PC-3 (cell line): Measurements from ENCODE around the gene UBE2E2. TPM values are rescaled to one million over a fixed set of nuclear protein-coding genes. Genes with fewer than 3 reads are reported as not detected.

Source experiments
- ATAC-seq: fragments of 200-7000 bp; cut with Tn5 transposase; 2 replicates; pipeline ENCODE4 v1.9.1; 2020; ENCODE audit warnings: mild to moderate bottlenecking, moderate library complexity
- BruUV-seq: library from RNA; stranded (reverse); fragments of 400-500 nt; replicated peaks from 2 replicates; lab custom pipeline; 2021; lab: Mats Ljungman, UMichigan
- CTCF ChIA-PET: fragments of 300-600 bp; sonication (Branson Sonifier 250); formaldehyde crosslinking; loops from one replicate; lab custom pipeline; 2022; ENCODE audit warnings: antibody characterized with exemption; lab: Charles Lee
- POLR2A ChIA-PET: fragments of 300-600 bp; sonication (Branson Sonifier 250); formaldehyde crosslinking; loops from one replicate; lab custom pipeline; 2022; ENCODE audit warnings: antibody characterized with exemption; ENCODE audit not compliant: unreplicated experiment; lab: Charles Lee
- DNase-seq: peaks from one replicate; pipeline ENCODE4 v3.0.0-alpha.2; 2015
- H2AFZ ChIP-seq: fragments of 300-600 bp; sonication (generic); 2 replicates; pipeline ENCODE4 v1.6.0; 2016; ENCODE audit warnings: antibody characterized with exemption, low read length
- H3F3A ChIP-seq: fragments of 300-600 bp; sonication (generic); one replicate; pipeline ENCODE4 v1.6.0; 2017; ENCODE audit warnings: antibody characterized with exemption, low read length, control low read depth, mild to moderate bottlenecking; ENCODE audit not compliant: unreplicated experiment
- H3K27ac ChIP-seq: fragments of 300-600 bp; sonication (generic); 2 replicates; pipeline ENCODE4 v1.5.1; 2016; ENCODE audit warnings: mild to moderate bottlenecking, low read length
- H3K27me3 ChIP-seq: fragments of 300-600 bp; sonication (generic); 2 replicates; pipeline ENCODE4 v1.6.1; 2016; ENCODE audit warnings: low read length, mixed read lengths
- H3K36me3 ChIP-seq: fragments of 300-600 bp; sonication (generic); 2 replicates; pipeline ENCODE4 v1.6.1; 2016; ENCODE audit warnings: low read depth, mixed run types, low read length, mixed read lengths
- H3K4me1 ChIP-seq: fragments of 300-600 bp; sonication (generic); 2 replicates; pipeline ENCODE4 v1.5.1; 2016; ENCODE audit warnings: low read length; ENCODE audit not compliant: insufficient read depth
- H3K4me2 ChIP-seq: fragments of 300-600 bp; sonication (generic); 2 replicates; pipeline ENCODE4 v1.6.0; 2016; ENCODE audit warnings: low read length
- H3K4me3 ChIP-seq: fragments of 300-600 bp; sonication (generic); 2 replicates; pipeline ENCODE4 v1.5.1; 2016; ENCODE audit warnings: mild to moderate bottlenecking, low read length, mixed read lengths
- H3K79me2 ChIP-seq: fragments of 300-600 bp; sonication (generic); 2 replicates; pipeline ENCODE4 v1.6.1; 2017; ENCODE audit warnings: low read length, mixed read lengths
- H3K9ac ChIP-seq: fragments of 300-600 bp; sonication (generic); 2 replicates; pipeline ENCODE4 v1.6.0; 2016; ENCODE audit warnings: mild to moderate bottlenecking, low read length
- H3K9me2 ChIP-seq: fragments of 300-600 bp; sonication (generic); replicated peaks from 2 replicates; pipeline ENCODE4 v1.6.1; 2016; ENCODE audit warnings: mixed run types, low read length, mixed read lengths
- H3K9me3 ChIP-seq: fragments of 300-600 bp; sonication (generic); 2 replicates; pipeline ENCODE4 v1.6.1; 2016; ENCODE audit warnings: low read length, mixed read lengths
- H4K20me1 ChIP-seq: fragments of 300-600 bp; sonication (generic); 2 replicates; pipeline ENCODE4 v1.6.1; 2016; ENCODE audit warnings: low read length, mixed read lengths
- EZH2 ChIP-seq: fragments of 300-600 bp; sonication (generic); IDR thresholded peaks from one replicate; pipeline ENCODE4 v1.6.1; 2017; ENCODE audit warnings: antibody characterized with exemption, mild to moderate bottlenecking, low read length; ENCODE audit not compliant: unreplicated experiment
- EZH2phosphoT487 ChIP-seq: fragments of 300-600 bp; sonication (generic); IDR thresholded peaks from 2 replicates; pipeline ENCODE4 v1.6.1; 2018; ENCODE audit warnings: mild to moderate bottlenecking, antibody characterized with exemption, low read length, borderline replicate concordance
- intact Hi-C: fragments of 100-400 bp; cut with micrococcal nuclease; formaldehyde crosslinking; loops from 2 replicates; pipeline ENCODE4 v1.9.0; 2023
- total RNA-seq: library from RNA; depleted of rRNA; stranded (reverse); fragments of >200 nt; gene quantifications from 2 replicates; pipeline ENCODE4 v1.2.3, GENCODE V29; 2014
- TF ChIP-seq, protein P1 (sequence below): fragments of 300-600 bp; sonication (generic); conservative IDR thresholded peaks from 2 replicates; pipeline ENCODE4 v1.5.1; 2017; ENCODE audit warnings: antibody characterized with exemption, low read depth, mild to moderate bottlenecking, low read length

UBE2E2 gene
- total RNA-seq, 1 experiment from 2014 or later: 25.6 TPM

DNA sequence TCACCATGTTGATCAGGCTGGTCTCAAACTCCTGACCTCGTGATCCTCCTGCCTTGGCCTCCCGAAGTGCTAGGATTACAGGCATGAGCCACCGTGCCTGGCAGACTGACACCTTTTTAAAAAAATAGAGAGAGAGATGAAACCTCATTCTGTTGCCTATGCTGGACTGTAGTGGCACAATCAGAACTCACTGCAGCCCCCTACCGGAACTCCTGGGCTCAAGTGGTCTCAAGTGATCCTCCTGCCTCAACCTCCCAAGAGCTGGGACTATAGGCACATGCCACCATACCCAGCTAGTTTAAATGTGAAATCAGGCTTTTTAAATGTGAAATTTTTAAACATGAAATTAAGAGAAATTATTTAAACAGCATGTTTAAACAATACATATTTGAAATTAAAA lies 337.5 kb downstream of the UBE2E2 start:
- Histone ChIP-seq H2AFZ (no peak overlapping the region), H3K9ac (no peak overlapping the region), H3K79me2 (no peaks in the 10 kb centered on the region), H3K27ac (no peak overlapping the region), H3K9me2 (no peaks in the 10 kb centered on the region), H4K20me1 (no peaks in the 10 kb centered on the region), H3K27me3 (no peaks in the 10 kb centered on the region), H3K4me2 (no peak overlapping the region), H3K4me1 (no peaks in the 10 kb centered on the region), H3K4me3 (no peak overlapping the region), H3K9me3 (no peaks in the 10 kb centered on the region), H3F3A (no peaks in the 10 kb centered on the region), H3K36me3 (no peaks in the 10 kb centered on the region)
- TF ChIP-seq EZH2 (no peak), EZH2phosphoT487 (no peak)
- TF ChIP-seq, protein P1, sequence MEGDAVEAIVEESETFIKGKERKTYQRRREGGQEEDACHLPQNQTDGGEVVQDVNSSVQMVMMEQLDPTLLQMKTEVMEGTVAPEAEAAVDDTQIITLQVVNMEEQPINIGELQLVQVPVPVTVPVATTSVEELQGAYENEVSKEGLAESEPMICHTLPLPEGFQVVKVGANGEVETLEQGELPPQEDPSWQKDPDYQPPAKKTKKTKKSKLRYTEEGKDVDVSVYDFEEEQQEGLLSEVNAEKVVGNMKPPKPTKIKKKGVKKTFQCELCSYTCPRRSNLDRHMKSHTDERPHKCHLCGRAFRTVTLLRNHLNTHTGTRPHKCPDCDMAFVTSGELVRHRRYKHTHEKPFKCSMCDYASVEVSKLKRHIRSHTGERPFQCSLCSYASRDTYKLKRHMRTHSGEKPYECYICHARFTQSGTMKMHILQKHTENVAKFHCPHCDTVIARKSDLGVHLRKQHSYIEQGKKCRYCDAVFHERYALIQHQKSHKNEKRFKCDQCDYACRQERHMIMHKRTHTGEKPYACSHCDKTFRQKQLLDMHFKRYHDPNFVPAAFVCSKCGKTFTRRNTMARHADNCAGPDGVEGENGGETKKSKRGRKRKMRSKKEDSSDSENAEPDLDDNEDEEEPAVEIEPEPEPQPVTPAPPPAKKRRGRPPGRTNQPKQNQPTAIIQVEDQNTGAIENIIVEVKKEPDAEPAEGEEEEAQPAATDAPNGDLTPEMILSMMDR: no peak
- POLR2A ChIA-PET: interaction anchor here (0.7 kb wide), 1 partner anchor 209 kb away, joined by 4 read pairs; no protein-coding TSS in a partner anchor
- no peak for DNase-seq
- no peak for ATAC-seq
- intact Hi-C loops: no loop called here
- CTCF ChIA-PET: no interaction called here
- BruUV-seq: no TSS peak

DNA sequence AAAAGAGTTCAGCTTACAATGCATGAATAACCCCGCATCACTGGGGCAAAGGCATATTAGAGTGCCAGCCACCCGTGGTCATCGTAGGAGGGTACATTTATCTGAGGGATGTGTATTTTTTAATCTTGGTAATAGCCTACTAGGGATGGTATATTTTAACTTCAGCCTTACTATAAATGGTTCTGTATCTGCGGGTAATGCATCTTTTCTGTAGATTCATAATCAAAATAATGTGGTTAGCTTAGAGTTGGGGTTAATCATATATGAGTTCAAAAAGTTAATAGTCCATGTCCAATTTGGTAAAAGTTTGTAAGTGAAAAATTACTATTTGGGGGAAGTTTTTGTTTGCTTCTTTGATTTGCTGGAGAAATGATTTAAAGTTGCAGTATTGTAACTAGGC lies 339.0 kb downstream of the UBE2E2 start:
- BruUV-seq: no TSS peak
- Histone ChIP-seq H3K27ac (no peak overlapping the region), H3K79me2 (no peaks in the 10 kb centered on the region), H3F3A (no peaks in the 10 kb centered on the region), H3K4me2 (no peak overlapping the region), H3K4me3 (no peak overlapping the region), H3K36me3 (no peaks in the 10 kb centered on the region), H2AFZ (no peak overlapping the region), H3K9me2 (no peaks in the 10 kb centered on the region), H3K27me3 (no peaks in the 10 kb centered on the region), H3K4me1 (no peaks in the 10 kb centered on the region), H3K9ac (no peak overlapping the region), H3K9me3 (no peaks in the 10 kb centered on the region), H4K20me1 (no peaks in the 10 kb centered on the region)
- intact Hi-C loops: no loop called here
- ATAC-seq: no peak
- POLR2A ChIA-PET: no interaction called here
- no peak for DNase-seq
- TF ChIP-seq EZH2 (no peak), EZH2phosphoT487 (no peak)
- TF ChIP-seq, protein P1: no peak
- CTCF ChIA-PET: no interaction called here

DNA sequence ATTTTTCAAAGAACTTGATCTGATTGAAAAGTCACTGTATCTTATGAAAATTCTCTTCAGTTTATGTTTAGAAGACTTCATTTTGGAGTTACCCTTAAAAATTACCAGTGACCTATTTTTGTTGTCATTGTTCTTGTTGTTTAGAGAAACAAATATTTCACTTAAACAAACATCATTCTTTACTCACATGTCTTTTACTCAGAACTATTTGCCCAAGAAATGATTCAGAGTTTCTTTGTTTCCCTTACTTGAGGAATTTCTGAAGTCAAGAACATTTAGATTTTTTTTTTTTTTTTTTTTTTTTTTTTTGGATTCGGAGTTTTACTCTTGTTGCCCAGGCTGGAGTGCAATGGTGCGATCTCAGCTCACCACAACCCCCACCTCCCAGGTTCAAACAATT lies 343.1 kb downstream of the UBE2E2 start:
- Histone ChIP-seq H3K9ac (no peak overlapping the region), H3K4me2 (no peak overlapping the region), H3K4me1 (peaks cover 15% of the 10 kb centered on the region), H3K27me3 (no peaks in the 10 kb centered on the region), H3K27ac (peak overlapping the region; percentile 13; the same call in 1 of the 2 replicates), H3K9me2 (no peaks in the 10 kb centered on the region), H3K4me3 (no peak overlapping the region), H4K20me1 (no peaks in the 10 kb centered on the region), H3K36me3 (no peaks in the 10 kb centered on the region), H3F3A (no peaks in the 10 kb centered on the region), H3K79me2 (no peaks in the 10 kb centered on the region), H3K9me3 (no peaks in the 10 kb centered on the region), H2AFZ (no peak overlapping the region)
- BruUV-seq: no TSS peak
- TF ChIP-seq, protein P1: no peak
- TF ChIP-seq EZH2phosphoT487 (no peak), EZH2 (no peak)
- CTCF ChIA-PET: no interaction called here
- intact Hi-C loops: loop anchor here (2.0 kb wide), 1 partner anchor 29 kb away; no protein-coding TSS in a partner anchor
- DNase-seq (peak; percentile 59), ATAC-seq (peak; percentile 50)
- POLR2A ChIA-PET: no interaction called here
